ENCODE data around the gene CCNE1. TPM values are rescaled to one million over a fixed set of nuclear protein-coding genes. Genes with fewer than 3 reads are reported as not detected.

CCNE1 gene
- total and polyA plus RNA-seq, 3 experiments from 2014 or later = 1.3 to 33.9 (median 30.3) TPM

- Histone ChIP-seq H3K36me3 (ENCODE audit: insufficient read depth, low read length) (no peaks in the 10 kb centered on the region), H3K27ac (ENCODE audit: low read depth, low read length) (no peak overlapping the region), H3K9me3 (ENCODE audit: low read length) (no peaks in the 10 kb centered on the region), H3K4me1 (ENCODE audit: insufficient read depth, low read length) (peaks cover 35% of the 10 kb centered on the region), H3K4me3 (ENCODE audit: low read length) (peak overlapping the region; percentile 28), H3K27me3 (ENCODE audit: insufficient read depth, low read length, poor library complexity, severe bottlenecking) (no peaks in the 10 kb centered on the region)
- peak in 2 of 5 donors; percentile 50 to 76 for DNase-seq
- Mint-ChIP-seq H3K36me3 (no peaks in the 10 kb centered on the region), H3K27me3 (peaks cover 0 to 6% of the 10 kb centered on the region in 2 donors), H3K4me1 (peaks cover 19 to 27% (median 23%) of the 10 kb centered on the region in 3 donors), H3K4me3 (peak overlapping the region in 5 of 7 donors; percentile 16 to 75 (median 63)), H3K27ac (peak overlapping the region; percentile 62 to 96 (median 90)), H3K9me3 (no peaks in the 10 kb centered on the region)
- ChIA-PET POLR2A (no interaction called here), CTCF (interaction anchor here (1.5 kb wide), 1 partner anchor 18 kb away, joined by 3 read pairs; no protein-coding TSS in a partner anchor)
Observed at GRCh38 chr19:29837448-29837981, 25.7 kb downstream of the CCNE1 start.

GRCh38 chr19:29837996-29838395 is 26.2 kb downstream of the CCNE1 start:
- Mint-ChIP-seq H3K4me1 (peaks cover 19 to 27% (median 22%) of the 10 kb centered on the region in 3 donors), H3K27me3 (peaks cover 0 to 6% of the 10 kb centered on the region in 2 donors), H3K36me3 (no peaks in the 10 kb centered on the region), H3K9me3 (no peaks in the 10 kb centered on the region), H3K27ac (peak overlapping the region in 5 of 8 donors; percentile 77 to 96 (median 91)), H3K4me3 (peak overlapping the region in 1 of 7 donors; percentile 13)
- POLR2A ChIA-PET = no interaction called here
- Histone ChIP-seq H3K4me1 (ENCODE audit: insufficient read depth, low read length) (peaks cover 30% of the 10 kb centered on the region), H3K9me3 (ENCODE audit: low read length) (no peaks in the 10 kb centered on the region), H3K27ac (ENCODE audit: low read depth, low read length) (no peak overlapping the region), H3K27me3 (ENCODE audit: insufficient read depth, low read length, poor library complexity, severe bottlenecking) (no peaks in the 10 kb centered on the region), H3K36me3 (ENCODE audit: insufficient read depth, low read length) (no peaks in the 10 kb centered on the region), H3K4me3 (ENCODE audit: low read length) (no peak overlapping the region)
- CTCF ChIA-PET = interaction anchor here (1.5 kb wide), 1 partner anchor 18 kb away, joined by 3 read pairs; no protein-coding TSS in a partner anchor
- DNase-seq = no peak

- H3K4me3 Mint-ChIP-seq = peak overlapping the region in 1 of 7 donors; percentile 40
- POLR2A ChIA-PET = no interaction called here
Observed at GRCh38 chr19:29840066-29840950, 28.5 kb downstream of the CCNE1 start.

GRCh38 chr19:29841209-29841558 is 29.4 kb downstream of the CCNE1 start:
- ChIA-PET POLR2A (no interaction called here), CTCF (no interaction called here)

More at GRCh38 chr19:29840066-29840950, 28.5 kb downstream of the CCNE1 start:
- H3K36me3 Mint-ChIP-seq = peaks cover 0 to 3% (median 0%) of the 10 kb centered on the region in 3 donors
- H3K9me3 Mint-ChIP-seq = no peaks in the 10 kb centered on the region
- peaks cover 38% of the 10 kb centered on the region for H3K4me1 ChIP-seq (ENCODE audit: insufficient read depth, low read length)
- H3K27me3 ChIP-seq (ENCODE audit: insufficient read depth, low read length, poor library complexity, severe bottlenecking) = no peaks in the 10 kb centered on the region
- H3K27me3 Mint-ChIP-seq = peaks cover 0 to 6% of the 10 kb centered on the region in 2 donors
- no peak overlapping the region for H3K27ac ChIP-seq (ENCODE audit: low read depth, low read length)
- H3K4me1 Mint-ChIP-seq = peaks cover 17 to 29% (median 26%) of the 10 kb centered on the region in 3 donors
- DNase-seq = no peak
- H3K36me3 ChIP-seq (ENCODE audit: insufficient read depth, low read length) = no peaks in the 10 kb centered on the region
- no peak overlapping the region for H3K4me3 ChIP-seq (ENCODE audit: low read length)
- H3K9me3 ChIP-seq (ENCODE audit: low read length) = no peaks in the 10 kb centered on the region
- peak overlapping the region in 1 of 8 donors; percentile 81 for H3K27ac Mint-ChIP-seq
- CTCF ChIA-PET = no interaction called here

GRCh38 chr19:29841559-29842367 is 30.0 kb downstream of the CCNE1 start:
- H3K27me3 ChIP-seq (ENCODE audit: insufficient read depth, low read length, poor library complexity, severe bottlenecking) = no peaks in the 10 kb centered on the region
- Mint-ChIP-seq H3K4me1 (peaks cover 19 to 28% (median 28%) of the 10 kb centered on the region in 3 donors), H3K27me3 (peaks cover 0 to 7% of the 10 kb centered on the region in 2 donors), H3K9me3 (no peaks in the 10 kb centered on the region), H3K27ac (peak overlapping the region in 1 of 8 donors; percentile 4), H3K36me3 (peaks cover 0 to 5% (median 0%) of the 10 kb centered on the region in 3 donors), H3K4me3 (peak overlapping the region in 1 of 7 donors; percentile 9)
- H3K4me3 ChIP-seq (ENCODE audit: low read length) = no peak overlapping the region
- H3K27ac ChIP-seq (ENCODE audit: low read depth, low read length) = no peak overlapping the region
- H3K9me3 ChIP-seq (ENCODE audit: low read length) = no peaks in the 10 kb centered on the region
- CTCF ChIA-PET = no interaction called here
- POLR2A ChIA-PET = no interaction called here
- H3K36me3 ChIP-seq (ENCODE audit: insufficient read depth, low read length) = no peaks in the 10 kb centered on the region
- H3K4me1 ChIP-seq (ENCODE audit: insufficient read depth, low read length) = peaks cover 34% of the 10 kb centered on the region
- no peak for DNase-seq

More at GRCh38 chr19:29841209-29841558, 29.4 kb downstream of the CCNE1 start:
- H3K9me3 ChIP-seq (ENCODE audit: low read length) = no peaks in the 10 kb centered on the region
- Mint-ChIP-seq H3K9me3 (no peaks in the 10 kb centered on the region), H3K36me3 (peaks cover 0 to 5% (median 0%) of the 10 kb centered on the region in 3 donors), H3K4me1 (peaks cover 22 to 34% (median 32%) of the 10 kb centered on the region in 3 donors), H3K4me3 (peak overlapping the region in 1 of 7 donors; percentile 40), H3K27me3 (peaks cover 0 to 7% of the 10 kb centered on the region in 2 donors), H3K27ac (peak overlapping the region in 1 of 8 donors; percentile 4)
- H3K27ac ChIP-seq (ENCODE audit: low read depth, low read length) = no peak overlapping the region
- peaks cover 40% of the 10 kb centered on the region for H3K4me1 ChIP-seq (ENCODE audit: insufficient read depth, low read length)
- no peaks in the 10 kb centered on the region for H3K27me3 ChIP-seq (ENCODE audit: insufficient read depth, low read length, poor library complexity, severe bottlenecking)
- H3K4me3 ChIP-seq (ENCODE audit: low read length) = no peak overlapping the region
- no peak for DNase-seq
- no peaks in the 10 kb centered on the region for H3K36me3 ChIP-seq (ENCODE audit: insufficient read depth, low read length)

- H3K36me3 Mint-ChIP-seq = peaks cover 0 to 5% (median 0%) of the 10 kb centered on the region in 3 donors
- peaks cover 26% of the 10 kb centered on the region for H3K4me1 ChIP-seq (ENCODE audit: insufficient read depth, low read length)
- no peak overlapping the region for H3K27ac ChIP-seq (ENCODE audit: low read depth, low read length)
- ChIA-PET CTCF (interaction anchor here (1.4 to 2.2 kb wide), 2 partner anchors 11 to 30 kb away, joined by 6 to 8 read pairs; no protein-coding TSS in a partner anchor), POLR2A (interaction anchor here (0.6 to 0.9 kb wide), 2 partner anchors 99 to 236 kb away, joined by 3 to 5 read pairs; partner anchors contain the start of gene POP4)
- no peaks in the 10 kb centered on the region for H3K27me3 ChIP-seq (ENCODE audit: insufficient read depth, low read length, poor library complexity, severe bottlenecking)
- H3K9me3 ChIP-seq (ENCODE audit: low read length) = no peaks in the 10 kb centered on the region
- H3K36me3 ChIP-seq (ENCODE audit: insufficient read depth, low read length) = no peaks in the 10 kb centered on the region
- H3K4me3 ChIP-seq (ENCODE audit: low read length) = no peak overlapping the region
- no peaks in the 10 kb centered on the region for H3K9me3 Mint-ChIP-seq
- peak overlapping the region in 2 of 7 donors; percentile 9 to 56 for H3K4me3 Mint-ChIP-seq
- peaks cover 12 to 20% (median 19%) of the 10 kb centered on the region in 3 donors for H3K4me1 Mint-ChIP-seq
- no peak for DNase-seq
- peaks cover 4 to 5% of the 10 kb centered on the region in 2 donors for H3K27me3 Mint-ChIP-seq
- peak overlapping the region in 1 of 8 donors; percentile 30 for H3K27ac Mint-ChIP-seq
Observed at GRCh38 chr19:29842471-29843179, 30.8 kb downstream of the CCNE1 start.

Data from CD8-positive, alpha-beta memory T cell (primary cell).